Temporal lobe (tissue), 2 donors: Measurements from ENCODE around the gene RIPOR1. TPM values are rescaled to one million over a fixed set of nuclear protein-coding genes. Genes with fewer than 3 reads are reported as not detected.

Source experiments
- small RNA-seq: library from RNA; depleted of rRNA; stranded (forward); fragments of <200 nt; gene quantifications from one replicate; pipeline ENCODE3, GENCODE V24; 2014; ENCODE audit warnings: low replicate concordance
- total RNA-seq: library from RNA; depleted of rRNA; stranded (reverse); fragments of >200 nt; gene quantifications from one replicate; pipeline ENCODE4 v1.2.3, GENCODE V29; 2014

RIPOR1 gene
- total RNA-seq, 1 donor from 2014 or later: 60.5 TPM

Small RNA genes within 50 kb of the gene (small RNA-seq; reads per million reads assigned to genes)
- not detected for gene AC027682.3

Other genes with a start within 250 kb of the RIPOR1 start
- 0.98 TPM for gene PLEKHG4, start 249.3 kb upstream of the RIPOR1 start, total RNA-seq
- 0.25 TPM for gene KCTD19, start 202.1 kb upstream of the RIPOR1 start, total RNA-seq
- gene LRRC36, start 202.0 kb upstream of the RIPOR1 start, total RNA-seq: 0.74 TPM
- gene TPPP3, start 135.3 kb upstream of the RIPOR1 start, total RNA-seq: 4.4 TPM
- gene ZDHHC1, start 112.4 kb upstream of the RIPOR1 start, total RNA-seq: 2.7 TPM
- not detected for gene HSD11B2, start 97.7 kb upstream of the RIPOR1 start, total RNA-seq
- 71.1 TPM for gene ATP6V0D1, start 47.7 kb upstream of the RIPOR1 start, total RNA-seq
- gene AGRP, start 45.3 kb upstream of the RIPOR1 start, total RNA-seq: not detected
- gene CTCF, start 33.7 kb downstream of the RIPOR1 start, total RNA-seq: 46.2 TPM
- gene CARMIL2, start 116.3 kb downstream of the RIPOR1 start, total RNA-seq: 2.2 TPM
- 17.7 TPM for gene ACD, start 131.4 kb downstream of the RIPOR1 start, total RNA-seq
- gene PARD6A, start 132.1 kb downstream of the RIPOR1 start, total RNA-seq: 5.2 TPM
- gene ENKD1, start 137.9 kb downstream of the RIPOR1 start, total RNA-seq: 7.9 TPM
- gene C16orf86, start 138.0 kb downstream of the RIPOR1 start, total RNA-seq: 2.7 TPM
- gene GFOD2, start 190.5 kb downstream of the RIPOR1 start, total RNA-seq: 42.3 TPM